Fibroblast of the aortic adventitia (primary cell): ENCODE measurements around the gene RAB3A. TPM values are rescaled to one million over a fixed set of nuclear protein-coding genes. Genes with fewer than 3 reads are reported as not detected.
"Not testable (repeated sequence)": the region's sequence is repeated elsewhere in the genome, so short reads cannot be mapped to it uniquely, and the experiment has no call there.

Experiments
- DNase-seq: peaks from one replicate; pipeline ENCODE4 v3.0.0-alpha.2; 2010; ENCODE audit warnings: low read depth
- H3K4me3 ChIP-seq: 2 replicates; pipeline ENCODE4 v1.5.1; 2011; ENCODE audit warnings: low read depth, mild to moderate bottlenecking, control low read depth, low read length, moderate library complexity
- total RNA-seq: library from RNA; depleted of rRNA; stranded (reverse); fragments of >200 nt; gene quantifications from 2 replicates; pipeline ENCODE4 v1.2.3, GENCODE V29; 2012; ENCODE audit warnings: low replicate concordance
- TF ChIP-seq, protein P1 (sequence below): IDR thresholded peaks from 2 replicates; pipeline ENCODE4 v1.5.1; 2011; ENCODE audit warnings: mild to moderate bottlenecking, low read length, control low read depth, inconsistent platforms; ENCODE audit not compliant: insufficient read depth

RAB3A gene
- total RNA-seq, 1 donor, result 2.8 TPM

DNA sequence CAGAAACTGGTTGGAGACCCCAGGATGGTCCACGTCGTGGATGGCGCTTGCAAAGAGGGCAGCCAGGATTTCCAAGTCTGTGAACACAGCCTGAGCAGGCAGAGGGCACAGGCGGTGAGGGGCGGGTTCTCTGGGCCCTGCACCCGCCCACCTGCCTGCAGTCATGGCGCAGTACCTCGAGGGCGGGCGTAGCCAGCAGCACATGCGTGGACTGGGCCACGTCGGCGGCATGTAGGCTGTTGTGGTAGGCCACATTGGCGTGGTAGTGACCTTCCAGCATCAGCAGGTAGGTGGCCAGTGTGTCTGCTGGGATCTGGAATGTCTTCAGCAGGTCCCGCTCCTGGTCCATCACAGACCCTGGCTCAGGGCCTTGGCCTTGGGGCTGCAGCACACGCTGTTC is 14.3 kb upstream of the RAB3A start:
- TF ChIP-seq, protein P1, sequence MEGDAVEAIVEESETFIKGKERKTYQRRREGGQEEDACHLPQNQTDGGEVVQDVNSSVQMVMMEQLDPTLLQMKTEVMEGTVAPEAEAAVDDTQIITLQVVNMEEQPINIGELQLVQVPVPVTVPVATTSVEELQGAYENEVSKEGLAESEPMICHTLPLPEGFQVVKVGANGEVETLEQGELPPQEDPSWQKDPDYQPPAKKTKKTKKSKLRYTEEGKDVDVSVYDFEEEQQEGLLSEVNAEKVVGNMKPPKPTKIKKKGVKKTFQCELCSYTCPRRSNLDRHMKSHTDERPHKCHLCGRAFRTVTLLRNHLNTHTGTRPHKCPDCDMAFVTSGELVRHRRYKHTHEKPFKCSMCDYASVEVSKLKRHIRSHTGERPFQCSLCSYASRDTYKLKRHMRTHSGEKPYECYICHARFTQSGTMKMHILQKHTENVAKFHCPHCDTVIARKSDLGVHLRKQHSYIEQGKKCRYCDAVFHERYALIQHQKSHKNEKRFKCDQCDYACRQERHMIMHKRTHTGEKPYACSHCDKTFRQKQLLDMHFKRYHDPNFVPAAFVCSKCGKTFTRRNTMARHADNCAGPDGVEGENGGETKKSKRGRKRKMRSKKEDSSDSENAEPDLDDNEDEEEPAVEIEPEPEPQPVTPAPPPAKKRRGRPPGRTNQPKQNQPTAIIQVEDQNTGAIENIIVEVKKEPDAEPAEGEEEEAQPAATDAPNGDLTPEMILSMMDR, result no peak
- no peak overlapping the region for H3K4me3 ChIP-seq
- DNase-seq, result no peak

DNA sequence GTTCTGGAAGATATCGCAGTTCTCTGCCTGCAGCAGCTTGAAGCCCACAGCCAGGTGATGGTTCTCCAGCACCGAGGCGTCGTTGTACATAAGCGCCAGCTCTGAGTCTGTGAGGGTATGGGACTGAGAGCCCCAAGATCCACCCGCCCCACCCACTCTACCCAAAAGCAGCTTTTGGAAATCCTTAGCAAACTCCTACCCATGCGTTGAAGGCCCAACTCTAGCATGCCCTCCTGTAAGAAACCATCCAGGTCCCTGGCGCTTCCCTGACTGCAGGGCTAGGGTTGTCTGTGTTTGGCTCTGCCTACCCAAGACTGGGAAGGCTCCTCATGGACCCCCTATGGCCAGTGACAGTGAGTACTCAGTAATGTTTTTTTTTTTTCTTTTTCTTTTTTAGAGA is 12.9 kb upstream of the RAB3A start:
- no peak for DNase-seq
- H3K4me3 ChIP-seq, result no peak overlapping the region
- TF ChIP-seq, protein P1, result no peak

DNA sequence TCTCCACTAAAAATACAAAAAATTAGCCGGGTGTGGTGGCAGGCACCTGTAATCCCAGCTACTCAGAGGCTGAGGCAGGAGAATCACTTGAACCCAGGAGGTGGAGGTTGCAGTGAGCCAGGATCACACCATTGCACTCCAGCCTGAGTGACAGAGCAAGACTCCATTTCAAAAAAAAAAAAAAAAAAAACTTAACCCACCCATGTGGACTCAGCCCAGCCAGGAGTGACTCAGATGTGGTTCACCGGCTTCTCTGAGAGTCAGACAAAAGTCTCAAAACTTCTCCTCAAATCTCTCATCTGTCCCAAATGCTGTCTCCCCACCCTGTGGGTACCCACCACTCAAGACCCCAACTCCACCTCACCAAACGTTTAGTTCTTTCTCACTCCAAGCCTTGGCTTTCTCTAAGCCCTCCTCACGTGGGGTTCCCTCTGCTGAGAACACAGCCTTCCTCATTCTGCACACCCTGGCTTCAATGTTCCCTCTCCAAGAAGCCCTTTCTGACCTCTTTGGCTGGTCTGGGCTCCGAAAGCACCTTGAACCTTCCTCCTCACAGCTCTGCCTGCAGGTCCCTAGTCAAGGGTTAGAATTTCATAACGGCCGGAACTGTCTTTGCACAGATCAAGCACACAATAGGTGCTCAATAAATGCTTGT is 11.1 kb upstream of the RAB3A start:
- H3K4me3 ChIP-seq, result no peak overlapping the region
- DNase-seq, result peak; percentile 67
- TF ChIP-seq, protein P1, result no peak

DNA sequence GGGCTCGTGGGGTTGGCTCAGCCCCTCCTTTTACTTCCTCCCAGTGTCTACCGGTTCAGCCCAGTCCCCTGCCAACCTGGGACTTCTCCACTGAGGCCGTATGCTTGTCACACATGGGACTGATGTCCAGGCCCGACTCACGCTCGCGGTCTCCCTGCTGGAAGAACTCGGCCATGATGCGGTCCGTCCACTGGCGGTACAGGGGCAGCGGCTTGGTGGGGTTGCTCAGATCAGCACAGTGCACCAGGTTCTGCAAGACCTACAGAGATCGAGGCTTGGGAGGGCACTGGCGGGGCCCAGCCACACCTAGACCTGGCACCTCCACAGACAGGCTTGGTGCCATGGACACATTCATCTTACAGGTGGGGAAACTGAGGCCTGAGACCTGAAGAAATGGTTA is 7.8 kb upstream of the RAB3A start:
- DNase-seq, result no peak
- H3K4me3 ChIP-seq, result no peak overlapping the region
- TF ChIP-seq, protein P1, result no peak

DNA sequence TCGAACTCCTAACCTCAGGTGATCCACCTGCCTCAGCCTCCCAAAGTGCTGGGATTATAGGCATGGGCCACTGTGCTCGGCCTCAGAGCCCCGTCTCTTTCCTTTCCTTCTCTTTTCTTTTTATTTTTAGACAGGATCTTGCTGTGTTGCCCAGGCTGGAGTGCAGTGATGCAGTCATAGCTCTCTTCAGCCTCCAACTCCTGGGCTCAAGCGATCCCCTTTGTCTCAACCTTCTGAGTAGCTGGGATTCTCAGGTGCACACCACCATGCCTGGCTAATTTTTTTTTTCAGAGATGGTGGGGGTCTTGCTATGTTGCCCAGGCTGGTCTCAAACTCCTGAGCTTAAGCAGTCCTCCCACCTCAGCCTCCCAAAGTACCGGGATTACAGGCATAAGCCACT is 6.1 kb upstream of the RAB3A start:
- not testable (repeated sequence) for DNase-seq, H3K4me3 ChIP-seq

DNA sequence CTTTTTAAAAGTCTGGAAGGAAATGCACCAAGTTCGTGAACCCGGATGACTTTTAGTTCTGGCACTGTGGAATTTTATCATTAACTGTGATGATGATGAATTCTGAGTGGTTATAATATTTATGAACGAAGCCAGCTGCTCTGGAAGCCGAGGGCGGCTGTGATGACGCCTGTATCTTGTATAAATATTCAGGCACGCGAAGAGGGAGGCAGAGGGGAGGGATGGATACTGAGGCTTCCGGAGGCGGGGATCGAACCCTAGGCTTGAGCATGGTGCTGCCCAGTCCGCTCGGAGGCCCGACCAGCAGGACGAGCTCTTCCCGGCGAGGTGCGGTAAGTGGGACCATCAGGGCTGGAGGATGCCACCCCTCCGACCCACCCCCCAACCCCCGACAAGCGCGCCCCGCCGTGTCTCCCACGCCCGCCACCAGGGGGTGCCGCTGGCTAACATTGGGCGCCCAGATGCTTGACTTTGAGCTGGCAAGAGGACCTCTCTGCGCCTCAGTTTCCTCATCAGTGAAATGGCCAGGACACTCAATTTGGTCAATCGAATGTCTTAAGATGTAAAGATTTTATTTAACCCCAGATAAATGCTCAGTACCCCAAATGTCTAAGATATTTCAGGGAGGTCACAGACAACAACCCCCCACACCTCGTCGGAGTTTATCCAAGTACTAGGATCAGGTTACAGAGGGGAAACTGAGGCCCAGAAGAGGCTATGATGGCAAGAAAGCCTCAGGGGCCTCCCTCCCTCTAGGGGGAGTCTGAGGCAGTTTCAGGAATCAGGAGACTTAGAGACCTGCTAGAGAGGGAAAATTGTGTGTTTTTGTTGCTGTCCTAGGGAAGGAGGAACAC is 4.5 kb upstream of the RAB3A start:
- H3K4me3 ChIP-seq, result peak overlapping the region; percentile 52
- peak; percentile 96 for DNase-seq
- TF ChIP-seq, protein P1, result peak; percentile 52

DNA sequence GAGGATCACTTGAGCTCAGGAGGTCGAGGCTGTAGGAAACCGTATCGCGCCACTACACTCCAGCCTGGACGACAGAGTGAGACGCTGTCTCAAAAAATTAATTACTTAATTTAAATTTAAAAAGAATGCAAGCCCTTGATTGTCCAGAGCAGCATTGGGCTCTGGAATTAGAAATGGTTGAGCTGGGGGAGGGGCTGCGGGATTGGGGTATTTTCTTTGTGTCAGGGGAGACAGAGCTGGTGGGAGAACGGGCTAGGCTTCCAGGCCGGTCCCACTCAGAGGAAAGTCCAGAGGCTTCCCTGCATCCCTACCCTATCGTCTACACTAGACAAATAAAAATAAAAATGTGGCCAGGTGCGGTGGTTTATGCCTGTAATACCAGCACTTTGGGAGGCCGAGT is 2.2 kb upstream of the RAB3A start:
- TF ChIP-seq, protein P1, result no peak
- no peak for DNase-seq
- no peak overlapping the region for H3K4me3 ChIP-seq
